CD1c-positive myeloid dendritic cell (primary cell): ENCODE results near the gene HIRIP3.
A peak's percentile ranks its signal among the peaks of the same experiment; 100 is the strongest.
"Not testable (repeated sequence)": the region's sequence is repeated elsewhere in the genome, so short reads cannot be mapped to it uniquely, and the experiment has no call there.

Source experiments
- DNase-seq: peaks from one replicate; pipeline ENCODE4 v3.0.0-alpha.2; 2016; ENCODE audit errors: extremely low spot score

The HIRIP3 gene

GRCh38 chr16:29995324-29995910 lies at the start of gene HIRIP3:
Gene HIRIP3, minus strand, starts transcription at chr16:29995617. Its CDS starts 12 bp downstream, at chr16:29995605.
- DNase-seq = peak; percentile 95

GRCh38 chr16:30041841-30042240 lies 46.4 kb upstream of the HIRIP3 start:
- peak; percentile 51 for DNase-seq

GRCh38 chr16:30040690-30041089 lies 45.3 kb upstream of the HIRIP3 start:
- DNase-seq = not testable (repeated sequence)

- DNase-seq = peak; percentile 54
Observed at GRCh38 chr16:30040221-30040620, 44.8 kb upstream of the HIRIP3 start.

GRCh38 chr16:30033270-30033669 lies 37.9 kb upstream of the HIRIP3 start:
- no peak for DNase-seq

- peak; percentile 82 for DNase-seq
Observed at GRCh38 chr16:30032083-30032819, 36.8 kb upstream of the HIRIP3 start.

GRCh38 chr16:30031477-30031918 lies 36.1 kb upstream of the HIRIP3 start:
- DNase-seq = no peak

- DNase-seq = no peak
Observed at GRCh38 chr16:30030841-30031413, 35.5 kb upstream of the HIRIP3 start, which contains the start of gene TLCD3B. Gene TLCD3B, minus strand, starts transcription at chr16:30031271. Its CDS starts 744 bp downstream, at chr16:30030527.

- DNase-seq = no peak
Observed at GRCh38 chr16:30030011-30030685, 34.7 kb upstream of the HIRIP3 start.

GRCh38 chr16:30028438-30029076 lies 33.1 kb upstream of the HIRIP3 start:
- no peak for DNase-seq

- DNase-seq = no peak
Observed at GRCh38 chr16:30027588-30028437, 32.4 kb upstream of the HIRIP3 start.

- no peak for DNase-seq
Observed at GRCh38 chr16:30026449-30026848, 31.0 kb upstream of the HIRIP3 start.

- no peak for DNase-seq
Observed at GRCh38 chr16:30025574-30025973, 30.2 kb upstream of the HIRIP3 start.

GRCh38 chr16:30025156-30025555 lies 29.7 kb upstream of the HIRIP3 start:
- no peak for DNase-seq

- no peak for DNase-seq
Observed at GRCh38 chr16:30024451-30024850, 29.0 kb upstream of the HIRIP3 start.

GRCh38 chr16:30023586-30023985 lies 28.2 kb upstream of the HIRIP3 start:
- no peak for DNase-seq

GRCh38 chr16:30022887-30023286 lies 27.5 kb upstream of the HIRIP3 start, which contains the start of gene C16orf92:
Gene C16orf92, plus strand, starts transcription at chr16:30023198. Its CDS starts 143 bp downstream, at chr16:30023341.
- DNase-seq = no peak

- DNase-seq = no peak
Observed at GRCh38 chr16:30018731-30019158, 23.3 kb upstream of the HIRIP3 start.

- DNase-seq = not testable (repeated sequence)
Observed at GRCh38 chr16:30017937-30018336, 22.5 kb upstream of the HIRIP3 start.

GRCh38 chr16:30017277-30017656 lies 21.9 kb upstream of the HIRIP3 start:
- no peak for DNase-seq
